Keratinocyte (primary cell): ENCODE measurements around the gene EYA4.

Source experiments
- EZH2 ChIP-seq: IDR thresholded peaks from one replicate; pipeline ENCODE4 v1.6.1; 2012; ENCODE audit warnings: inconsistent platforms, mild to moderate bottlenecking, low read length, moderate library complexity
- TF ChIP-seq, protein P1 (sequence below), 3 experiments: IDR thresholded peaks in 1 of 3; conservative IDR thresholded peaks in 1 of 3; optimal IDR thresholded peaks in 1 of 3; 2 replicates in 2 of 3; 3 replicates in 1 of 3; pipeline versions ENCODE3 to v1.5.1; 2011; ENCODE audit warnings: low read length in 3 of 3, mild to moderate bottlenecking in 3 of 3, moderate library complexity in 2 of 3, control low read depth in 1 of 3, inconsistent platforms in 1 of 3; ENCODE audit not compliant: insufficient read depth in 2 of 3; ENCODE audit errors: extremely low read depth in 1 of 3

GRCh38 chr6:133259561-133259960 lies 18.4 kb downstream of the EYA4 start:
- TF ChIP-seq, protein P1, sequence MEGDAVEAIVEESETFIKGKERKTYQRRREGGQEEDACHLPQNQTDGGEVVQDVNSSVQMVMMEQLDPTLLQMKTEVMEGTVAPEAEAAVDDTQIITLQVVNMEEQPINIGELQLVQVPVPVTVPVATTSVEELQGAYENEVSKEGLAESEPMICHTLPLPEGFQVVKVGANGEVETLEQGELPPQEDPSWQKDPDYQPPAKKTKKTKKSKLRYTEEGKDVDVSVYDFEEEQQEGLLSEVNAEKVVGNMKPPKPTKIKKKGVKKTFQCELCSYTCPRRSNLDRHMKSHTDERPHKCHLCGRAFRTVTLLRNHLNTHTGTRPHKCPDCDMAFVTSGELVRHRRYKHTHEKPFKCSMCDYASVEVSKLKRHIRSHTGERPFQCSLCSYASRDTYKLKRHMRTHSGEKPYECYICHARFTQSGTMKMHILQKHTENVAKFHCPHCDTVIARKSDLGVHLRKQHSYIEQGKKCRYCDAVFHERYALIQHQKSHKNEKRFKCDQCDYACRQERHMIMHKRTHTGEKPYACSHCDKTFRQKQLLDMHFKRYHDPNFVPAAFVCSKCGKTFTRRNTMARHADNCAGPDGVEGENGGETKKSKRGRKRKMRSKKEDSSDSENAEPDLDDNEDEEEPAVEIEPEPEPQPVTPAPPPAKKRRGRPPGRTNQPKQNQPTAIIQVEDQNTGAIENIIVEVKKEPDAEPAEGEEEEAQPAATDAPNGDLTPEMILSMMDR (optimal IDR thresholded peaks at IDR 0.05 in 1 of 3, IDR thresholded peaks at IDR 0.05 in 1 of 3, conservative IDR thresholded peaks at IDR 0.05 in 1 of 3; ENCODE audit: extremely low read depth in 1 of 3, insufficient read depth in 2 of 3, low read length in 3 of 3) = no peak
- no peak for TF ChIP-seq EZH2
